NCI-H187 (cell line): ENCODE results near the gene TMEM204.

Source experiments
- DNase-seq, 2 experiments: peaks; one replicate each; lab custom pipeline; 2025; lab: John Stamatoyannopoulos, UW

The TMEM204 gene

DNA sequence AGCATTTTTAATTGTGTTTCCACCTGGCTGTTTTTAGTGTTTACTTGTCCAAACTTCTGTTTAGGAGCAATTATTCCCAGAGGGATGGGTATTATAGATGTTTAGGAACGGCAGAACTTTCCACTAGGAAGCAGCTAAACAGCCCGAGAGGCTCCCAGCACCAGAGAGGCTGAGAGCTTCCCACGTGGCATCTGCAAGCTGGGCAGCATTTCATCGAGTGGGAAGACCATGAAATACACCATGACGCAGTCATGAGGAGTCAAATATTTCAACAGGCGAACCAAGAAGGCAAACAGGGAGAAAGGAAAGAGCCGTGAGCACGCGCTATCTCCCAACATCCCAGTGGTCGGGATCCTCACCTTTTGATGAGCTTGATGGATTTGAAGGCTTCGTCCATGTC is 24.1 kb downstream of the TMEM204 start:
- no peak for DNase-seq

DNA sequence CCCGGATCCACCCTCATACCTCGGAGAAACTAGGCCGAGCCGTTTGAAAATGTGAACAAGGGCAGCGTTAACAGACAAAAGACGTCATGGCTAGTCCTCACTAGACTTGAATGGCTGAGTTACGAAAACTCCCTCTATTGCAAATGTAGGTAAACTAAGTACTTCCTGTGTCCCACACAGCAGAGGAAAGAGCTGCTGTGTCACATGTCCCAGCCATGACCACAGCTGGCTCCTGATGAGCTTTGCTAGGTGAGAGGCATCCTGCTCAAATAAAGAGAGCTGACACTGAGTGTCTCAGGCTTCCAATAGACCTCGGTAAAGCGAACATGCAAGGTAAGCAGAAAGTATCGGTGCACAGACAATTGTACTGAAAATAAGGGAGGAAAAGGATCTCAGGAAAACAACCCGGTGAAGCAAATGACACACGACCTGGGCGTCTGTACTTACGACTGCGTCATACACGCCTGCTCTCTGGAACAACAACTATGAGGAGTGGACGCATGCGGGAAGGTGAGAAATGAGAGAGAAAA is 26.0 kb downstream of the TMEM204 start:
- DNase-seq: no peak

DNA sequence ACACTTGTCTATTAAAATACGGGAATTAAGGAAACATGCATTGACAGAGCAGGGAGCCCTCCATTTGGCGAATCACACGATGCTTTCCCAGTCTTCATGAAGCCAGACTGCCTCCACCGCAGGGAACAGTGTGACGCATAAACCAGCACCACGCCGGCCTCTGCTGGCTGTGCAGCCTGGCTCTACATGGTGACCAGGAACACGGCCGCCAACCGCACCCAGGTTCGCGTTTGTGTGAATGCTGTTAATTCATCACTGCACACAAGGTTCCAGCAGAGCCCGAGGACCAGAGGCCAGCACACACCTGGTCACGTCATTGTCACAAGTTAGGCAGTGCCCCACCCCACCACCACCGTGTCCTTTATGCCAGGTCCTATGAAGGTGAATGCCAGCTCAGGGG is 26.7 kb downstream of the TMEM204 start:
- no peak for DNase-seq

DNA sequence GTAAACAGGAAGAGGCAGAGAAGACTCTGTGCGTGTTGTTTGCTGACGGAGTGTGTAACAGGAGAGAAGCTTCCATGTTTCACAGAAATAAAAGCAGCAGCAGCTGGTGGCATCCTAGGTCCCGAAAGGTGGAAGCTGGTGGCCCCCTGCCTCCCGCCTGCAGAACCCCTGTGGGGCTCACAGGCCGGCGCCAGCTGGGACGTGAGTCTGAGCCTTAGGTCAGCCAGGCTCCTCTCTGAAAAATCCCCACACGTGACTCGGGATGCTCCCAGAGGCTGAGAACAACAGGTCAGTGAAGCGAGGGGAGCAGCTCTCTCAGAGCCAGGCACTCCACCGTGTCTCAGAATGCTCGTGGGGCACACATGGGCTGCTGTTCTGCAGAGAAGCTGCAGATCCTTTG is 27.4 kb downstream of the TMEM204 start:
- no peak for DNase-seq

DNA sequence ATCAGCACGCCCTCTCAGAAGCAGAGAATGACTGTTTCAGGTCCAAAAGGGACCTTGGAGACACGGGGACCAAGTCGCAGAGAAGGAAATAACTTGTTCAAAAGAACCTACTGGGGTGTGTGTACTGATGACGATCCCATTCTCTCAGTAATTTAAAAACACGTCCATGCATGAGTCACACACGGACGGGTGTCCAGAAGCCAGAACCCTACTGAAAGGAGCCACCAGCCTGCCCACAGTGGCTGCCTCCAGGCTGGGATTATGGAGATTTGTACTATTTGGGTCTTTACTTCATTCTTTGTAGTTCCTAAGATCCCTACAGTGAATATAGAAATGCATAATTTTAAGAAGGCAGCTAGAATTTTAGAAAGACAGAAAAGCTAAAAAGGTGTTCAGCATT is 27.8 kb downstream of the TMEM204 start:
- DNase-seq: no peak

DNA sequence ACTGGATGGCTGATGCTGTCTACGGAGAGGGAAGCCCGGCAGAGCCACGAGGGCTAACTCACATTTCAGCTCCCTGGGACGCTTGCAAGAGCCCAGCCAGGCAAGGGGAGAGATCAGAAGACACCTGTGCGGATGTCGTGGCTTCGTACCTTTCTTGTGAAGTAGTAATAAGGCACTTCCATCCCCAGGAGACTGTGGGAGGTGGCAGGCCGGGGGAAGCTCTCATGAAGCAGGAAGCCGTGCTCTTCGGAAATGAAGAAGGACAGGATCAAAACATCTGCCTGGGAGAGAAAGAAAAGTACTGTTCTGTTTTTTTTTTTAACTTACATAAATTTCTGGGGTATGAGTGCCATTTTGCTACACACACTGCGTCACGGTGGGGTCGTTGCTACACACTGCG is 28.4 kb downstream of the TMEM204 start:
- no peak for DNase-seq

GRCh38 chr16:1563786-1564185 is 30.3 kb downstream of the TMEM204 start:
- no peak for DNase-seq

DNA sequence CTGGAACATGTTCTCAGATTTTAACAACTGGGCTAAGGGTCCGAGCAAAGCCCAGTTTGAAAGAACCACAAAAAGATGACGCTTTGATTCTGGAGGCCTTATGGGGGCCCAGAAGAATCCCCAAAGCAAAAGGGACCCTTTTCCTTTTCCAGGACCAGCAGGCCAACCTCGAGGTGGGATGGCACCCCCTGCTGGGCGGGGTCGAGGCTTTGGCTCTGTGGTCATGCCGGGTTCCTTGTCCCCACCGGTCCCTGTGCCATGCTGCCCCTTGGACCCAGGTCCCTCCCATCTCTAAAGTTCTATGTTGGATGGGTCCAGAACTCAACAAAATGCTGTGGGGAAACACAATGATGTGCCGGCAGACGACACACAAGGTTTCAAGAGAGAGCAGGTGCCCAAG is 30.9 kb downstream of the TMEM204 start:
- no peak for DNase-seq

DNA sequence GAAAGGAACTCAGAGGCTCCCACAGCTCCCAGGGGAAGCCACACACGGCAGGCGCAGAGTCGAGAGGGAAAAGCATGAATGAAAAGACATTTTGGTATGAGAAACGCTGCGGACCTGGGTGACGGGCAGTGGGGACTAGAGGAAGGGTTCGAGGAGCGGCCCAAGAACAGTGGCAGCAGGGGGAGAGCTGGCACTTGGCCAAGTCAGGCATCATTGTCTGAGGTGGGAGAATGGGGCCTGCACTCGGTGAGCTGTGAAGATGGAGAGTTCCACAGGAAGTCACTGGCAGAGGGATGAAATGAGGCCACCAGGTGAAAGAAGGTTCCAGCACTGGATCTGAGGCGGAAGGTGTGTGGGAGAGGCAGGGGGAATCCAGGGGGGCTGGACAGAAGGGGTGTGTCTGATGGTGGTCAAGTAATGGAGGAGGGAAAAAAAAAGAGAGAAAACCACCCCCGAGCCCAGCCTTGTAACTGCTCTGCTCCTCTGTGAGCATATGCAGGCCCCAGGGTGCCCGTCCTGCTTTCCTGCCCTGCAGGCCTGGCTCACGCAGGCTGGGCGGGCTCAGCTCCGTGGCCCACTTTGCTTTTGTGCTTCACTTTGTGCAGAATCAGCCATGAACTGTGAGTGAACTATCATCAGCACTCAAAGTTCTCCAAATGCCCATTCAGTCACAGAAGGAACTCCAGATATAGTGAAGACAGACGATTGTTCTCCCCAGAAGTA is 31.8 kb downstream of the TMEM204 start:
- no peak for DNase-seq

DNA sequence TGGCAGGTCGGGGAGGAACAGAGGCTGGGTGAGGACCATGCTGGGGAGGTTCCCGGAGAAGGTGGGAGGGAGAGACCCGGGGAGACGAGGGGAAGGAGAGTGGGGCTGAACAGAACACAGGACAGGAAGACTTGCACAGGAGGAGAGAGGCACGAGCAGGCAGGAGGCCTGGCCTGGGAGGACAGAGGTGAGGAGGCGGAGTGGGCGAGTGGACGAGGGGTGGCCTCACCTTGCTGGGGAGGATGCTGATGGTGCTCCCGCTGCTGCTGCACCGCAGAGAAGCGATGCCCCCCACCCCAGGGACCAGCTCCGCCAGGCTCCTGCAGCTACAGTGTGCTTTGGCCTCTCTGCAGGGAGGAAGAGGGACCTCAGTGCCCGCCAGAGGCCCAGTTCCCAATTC is 34.5 kb downstream of the TMEM204 start:
- DNase-seq: no peak

- DNase-seq: no peak
Measured at GRCh38 chr16:1571012-1571671, 37.7 kb downstream of the TMEM204 start.

- DNase-seq: no peak
Measured at GRCh38 chr16:1572673-1573072, 39.2 kb downstream of the TMEM204 start.

DNA sequence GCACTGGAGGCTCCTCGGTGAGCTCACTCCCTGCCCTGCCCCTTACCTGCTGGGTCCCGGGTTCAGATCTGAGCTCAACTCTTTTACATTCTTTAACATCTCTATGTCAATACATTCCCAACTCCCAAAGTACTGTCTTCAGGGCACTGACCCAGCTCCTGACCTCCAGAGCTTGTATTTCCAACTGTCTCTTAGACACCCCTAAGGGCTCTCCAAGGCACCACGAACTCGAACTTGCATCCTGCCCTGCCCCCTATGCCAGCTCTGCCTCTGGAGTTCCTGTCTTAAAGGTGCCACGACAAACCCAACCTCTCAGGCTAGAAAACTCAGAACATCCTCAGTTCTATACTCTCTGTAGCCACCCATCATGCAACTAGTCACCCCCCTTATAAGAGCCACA is 39.8 kb downstream of the TMEM204 start:
- no peak for DNase-seq

DNA sequence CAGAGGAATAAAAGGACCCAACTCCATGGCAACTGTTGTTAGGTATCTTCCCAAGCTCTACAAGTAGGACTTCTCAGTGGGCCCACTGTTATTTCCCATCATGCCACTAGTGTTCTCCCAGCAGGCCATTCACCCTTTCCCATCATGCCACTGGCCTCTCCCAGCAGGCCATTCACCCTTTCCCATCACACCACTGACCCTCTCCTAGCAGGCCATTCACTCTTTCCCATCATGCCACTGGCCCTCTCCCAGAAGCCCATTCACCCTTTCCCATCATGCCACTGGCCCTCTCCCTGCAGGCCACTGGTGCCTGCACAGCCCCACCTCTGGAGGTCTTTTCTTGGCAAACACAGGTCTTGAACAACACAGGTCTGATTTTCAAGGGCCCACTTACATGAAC is 42.1 kb downstream of the TMEM204 start:
- no peak for DNase-seq

- DNase-seq: no peak
Measured at GRCh38 chr16:1579214-1579613, 45.7 kb downstream of the TMEM204 start.

DNA sequence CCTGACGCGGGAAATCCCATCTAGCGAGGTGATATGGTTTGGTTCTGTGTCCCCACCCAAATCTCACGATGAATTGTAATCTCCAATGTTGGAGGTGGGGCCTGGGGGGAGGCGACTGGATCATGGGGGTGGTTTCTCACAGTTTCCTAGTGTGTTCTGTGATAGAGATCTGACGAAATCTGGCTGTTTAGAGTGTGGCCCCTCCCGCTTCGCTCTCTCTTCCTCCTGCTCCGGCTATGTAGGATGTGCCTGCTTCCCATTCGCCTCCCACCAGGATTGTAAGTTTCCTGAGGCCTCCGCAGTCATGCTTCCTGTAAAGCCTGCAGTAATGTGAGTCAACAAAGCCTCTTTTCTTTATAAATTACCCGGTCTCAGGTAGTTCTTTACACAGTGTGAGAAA is 46.8 kb downstream of the TMEM204 start:
- no peak for DNase-seq

- DNase-seq: no peak
Measured at GRCh38 chr16:1580956-1581355, 47.5 kb downstream of the TMEM204 start.

- no peak for DNase-seq
Measured at GRCh38 chr16:1581804-1582203, 48.3 kb downstream of the TMEM204 start.

GRCh38 chr16:1583180-1583579 is 49.7 kb downstream of the TMEM204 start:
- no peak for DNase-seq

- no peak for DNase-seq
Measured at GRCh38 chr16:1584926-1585484, 51.5 kb downstream of the TMEM204 start.

DNA sequence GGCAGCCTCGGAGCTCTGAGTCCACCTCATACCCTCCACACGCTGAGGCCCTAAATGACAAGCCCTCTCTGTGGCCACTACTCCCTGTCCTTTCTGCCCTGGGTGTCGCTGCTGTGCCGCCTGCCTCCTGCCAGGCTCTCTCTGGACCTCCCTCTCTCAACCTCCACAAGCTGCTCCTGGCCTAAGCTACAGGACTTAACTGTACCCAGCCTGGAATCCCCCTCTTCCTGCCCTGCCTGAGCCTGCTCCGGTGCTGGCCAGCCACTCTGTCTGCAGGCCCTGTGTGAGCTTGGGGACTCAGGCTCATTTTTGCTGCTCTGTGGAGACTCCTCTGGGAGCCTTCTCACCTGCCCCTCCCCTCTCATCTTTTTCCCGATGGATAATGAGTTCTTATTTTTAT is 56.9 kb downstream of the TMEM204 start:
- no peak for DNase-seq

- DNase-seq: no peak
Measured at GRCh38 chr16:1590930-1591705, 57.7 kb downstream of the TMEM204 start.

GRCh38 chr16:1592446-1592845 is 59.0 kb downstream of the TMEM204 start:
- no peak for DNase-seq
